ENCODE measurements around the gene ANKAR. TPM values are rescaled to one million over a fixed set of nuclear protein-coding genes. Genes with fewer than 3 reads are reported as not detected.
A peak's percentile ranks its signal among the peaks of the same experiment; 100 is the strongest.

Gene ANKAR
- total RNA-seq, 1 donor from 2014 or later = 3.6 TPM

DNA sequence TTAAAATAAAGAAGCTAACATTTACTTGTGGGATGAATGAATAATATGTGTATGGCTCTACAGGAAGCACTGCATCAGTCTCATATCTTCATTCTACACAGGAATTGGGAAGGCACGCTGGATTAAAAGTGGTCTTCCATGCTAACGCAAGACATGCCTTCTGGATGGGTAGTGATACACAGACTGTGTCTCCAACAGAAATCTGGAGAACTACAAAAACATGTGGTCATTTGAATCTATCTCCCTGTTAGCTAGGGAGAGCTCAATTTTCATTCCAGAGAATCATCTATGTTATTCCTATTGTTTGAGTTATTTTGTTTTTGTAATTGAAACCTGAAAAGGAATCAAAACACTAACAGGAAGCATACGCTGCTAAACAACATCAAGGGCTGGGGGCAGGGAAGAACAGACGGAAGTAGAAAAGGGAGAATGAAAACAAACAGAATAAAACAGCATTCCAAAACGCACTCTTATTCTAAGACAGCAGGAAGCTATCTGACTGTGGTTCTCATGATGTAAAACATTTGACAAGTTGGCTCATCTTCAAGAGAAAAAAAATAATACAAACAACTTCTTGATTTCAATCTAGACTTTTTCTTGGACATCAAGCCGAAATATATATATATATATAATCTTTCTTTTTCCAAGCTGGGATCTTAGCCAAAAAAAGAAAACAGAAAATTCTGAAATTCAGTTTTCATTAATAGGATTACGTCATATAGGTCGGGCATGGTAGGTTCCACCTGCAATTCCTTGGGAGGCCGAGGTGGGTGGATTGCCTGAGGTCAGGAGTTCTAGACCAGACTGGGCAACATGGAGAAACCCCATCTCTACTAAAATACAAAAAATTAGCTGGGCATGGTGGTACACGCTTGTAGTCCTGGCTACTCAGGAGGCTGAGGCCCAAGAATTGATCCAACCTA, 44.7 kb upstream of the ANKAR start:
- Mint-ChIP-seq H3K27me3 (ENCODE audit: unreplicated experiment) (peaks cover 2% of the 10 kb centered on the region), H3K36me3 (ENCODE audit: unreplicated experiment) (no peaks in the 10 kb centered on the region), H3K4me1 (ENCODE audit: low read depth, unreplicated experiment) (no peaks in the 10 kb centered on the region), H3K9me3 (ENCODE audit: unreplicated experiment) (no peaks in the 10 kb centered on the region), H3K27ac (ENCODE audit: unreplicated experiment) (no peak overlapping the region), H3K4me3 (ENCODE audit: unreplicated experiment) (no peak overlapping the region)
- DNase-seq = no peak
- TF ChIP-seq, protein P1, sequence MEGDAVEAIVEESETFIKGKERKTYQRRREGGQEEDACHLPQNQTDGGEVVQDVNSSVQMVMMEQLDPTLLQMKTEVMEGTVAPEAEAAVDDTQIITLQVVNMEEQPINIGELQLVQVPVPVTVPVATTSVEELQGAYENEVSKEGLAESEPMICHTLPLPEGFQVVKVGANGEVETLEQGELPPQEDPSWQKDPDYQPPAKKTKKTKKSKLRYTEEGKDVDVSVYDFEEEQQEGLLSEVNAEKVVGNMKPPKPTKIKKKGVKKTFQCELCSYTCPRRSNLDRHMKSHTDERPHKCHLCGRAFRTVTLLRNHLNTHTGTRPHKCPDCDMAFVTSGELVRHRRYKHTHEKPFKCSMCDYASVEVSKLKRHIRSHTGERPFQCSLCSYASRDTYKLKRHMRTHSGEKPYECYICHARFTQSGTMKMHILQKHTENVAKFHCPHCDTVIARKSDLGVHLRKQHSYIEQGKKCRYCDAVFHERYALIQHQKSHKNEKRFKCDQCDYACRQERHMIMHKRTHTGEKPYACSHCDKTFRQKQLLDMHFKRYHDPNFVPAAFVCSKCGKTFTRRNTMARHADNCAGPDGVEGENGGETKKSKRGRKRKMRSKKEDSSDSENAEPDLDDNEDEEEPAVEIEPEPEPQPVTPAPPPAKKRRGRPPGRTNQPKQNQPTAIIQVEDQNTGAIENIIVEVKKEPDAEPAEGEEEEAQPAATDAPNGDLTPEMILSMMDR (IDR thresholded peaks at IDR 0.05; ENCODE audit: partially characterized antibody, unreplicated experiment) = no peak

DNA sequence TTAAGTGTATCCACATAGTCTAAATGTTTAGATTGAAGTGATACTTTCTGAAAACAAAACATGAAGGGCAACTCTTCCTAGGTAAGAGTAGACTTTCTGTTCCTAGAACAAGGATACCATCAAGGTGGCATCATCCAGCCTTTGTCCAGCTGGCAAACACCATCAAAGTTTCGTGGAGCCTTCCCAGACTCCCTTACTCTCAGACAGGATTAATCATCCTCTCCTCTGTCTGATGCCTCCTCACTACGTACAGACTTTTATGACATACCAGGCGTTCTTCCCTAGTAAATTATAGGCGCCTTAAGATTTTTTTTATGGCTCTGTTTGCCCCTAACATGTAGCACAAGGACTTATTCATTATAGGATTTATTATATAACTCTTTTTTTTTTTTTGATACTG, 42.6 kb upstream of the ANKAR start:
- no peak for DNase-seq
- Mint-ChIP-seq H3K9me3 (ENCODE audit: unreplicated experiment) (no peaks in the 10 kb centered on the region), H3K27ac (ENCODE audit: unreplicated experiment) (no peak overlapping the region), H3K4me3 (ENCODE audit: unreplicated experiment) (no peak overlapping the region), H3K27me3 (ENCODE audit: unreplicated experiment) (peaks cover 2% of the 10 kb centered on the region), H3K4me1 (ENCODE audit: low read depth, unreplicated experiment) (no peaks in the 10 kb centered on the region), H3K36me3 (ENCODE audit: unreplicated experiment) (no peaks in the 10 kb centered on the region)
- TF ChIP-seq, protein P1 (IDR thresholded peaks at IDR 0.05; ENCODE audit: partially characterized antibody, unreplicated experiment) = no peak

DNA sequence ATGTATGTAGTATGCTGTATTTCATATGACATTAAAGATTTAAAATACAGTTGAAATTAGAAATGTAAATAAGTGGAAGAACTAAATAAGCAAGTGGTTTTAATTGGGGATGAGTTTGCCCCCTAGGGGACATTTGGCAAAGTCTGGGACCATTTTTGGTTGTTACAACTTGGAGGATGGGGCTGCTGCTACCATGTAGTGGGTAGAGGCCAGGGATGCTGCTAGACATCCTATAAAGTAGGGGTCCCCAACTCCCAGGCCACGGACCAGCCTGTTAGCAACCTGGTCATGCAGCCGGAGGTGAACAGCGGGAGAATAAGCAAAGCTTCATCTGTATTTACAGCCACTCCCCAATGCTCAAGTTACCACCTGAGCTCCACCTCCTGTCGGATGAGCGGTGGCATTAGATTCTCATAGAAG, 41.1 kb upstream of the ANKAR start:
- TF ChIP-seq, protein P1 (IDR thresholded peaks at IDR 0.05; ENCODE audit: partially characterized antibody, unreplicated experiment) = peak; percentile 19
- Mint-ChIP-seq H3K27me3 (ENCODE audit: unreplicated experiment) (peaks cover 2% of the 10 kb centered on the region), H3K4me3 (ENCODE audit: unreplicated experiment) (no peak overlapping the region), H3K4me1 (ENCODE audit: low read depth, unreplicated experiment) (no peaks in the 10 kb centered on the region), H3K9me3 (ENCODE audit: unreplicated experiment) (no peaks in the 10 kb centered on the region), H3K27ac (ENCODE audit: unreplicated experiment) (no peak overlapping the region), H3K36me3 (ENCODE audit: unreplicated experiment) (no peaks in the 10 kb centered on the region)
- DNase-seq = no peak

DNA sequence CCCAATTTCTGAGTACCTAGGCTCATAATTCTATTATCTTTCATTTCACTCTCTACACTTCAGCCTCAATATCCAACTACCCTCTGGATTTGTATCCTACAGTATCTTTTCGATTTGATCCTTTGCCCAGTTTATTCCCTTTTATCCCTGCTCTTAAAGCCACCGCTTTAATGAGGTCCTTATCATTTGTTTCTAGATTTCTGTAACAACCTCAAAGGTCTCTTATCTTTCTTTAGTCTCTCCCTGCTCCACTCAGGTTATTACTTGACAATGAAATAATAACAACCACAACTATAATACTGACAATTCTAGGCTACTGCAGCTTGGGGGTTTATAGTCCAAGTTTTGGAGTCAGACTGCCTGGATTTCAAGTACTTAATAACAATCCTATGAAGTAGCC, 39.1 kb upstream of the ANKAR start:
- Mint-ChIP-seq H3K27me3 (ENCODE audit: unreplicated experiment) (peaks cover 2% of the 10 kb centered on the region), H3K36me3 (ENCODE audit: unreplicated experiment) (no peaks in the 10 kb centered on the region), H3K9me3 (ENCODE audit: unreplicated experiment) (no peaks in the 10 kb centered on the region), H3K4me3 (ENCODE audit: unreplicated experiment) (no peak overlapping the region), H3K27ac (ENCODE audit: unreplicated experiment) (no peak overlapping the region), H3K4me1 (ENCODE audit: low read depth, unreplicated experiment) (no peaks in the 10 kb centered on the region)
- no peak for DNase-seq
- TF ChIP-seq, protein P1 (IDR thresholded peaks at IDR 0.05; ENCODE audit: partially characterized antibody, unreplicated experiment) = no peak

DNA sequence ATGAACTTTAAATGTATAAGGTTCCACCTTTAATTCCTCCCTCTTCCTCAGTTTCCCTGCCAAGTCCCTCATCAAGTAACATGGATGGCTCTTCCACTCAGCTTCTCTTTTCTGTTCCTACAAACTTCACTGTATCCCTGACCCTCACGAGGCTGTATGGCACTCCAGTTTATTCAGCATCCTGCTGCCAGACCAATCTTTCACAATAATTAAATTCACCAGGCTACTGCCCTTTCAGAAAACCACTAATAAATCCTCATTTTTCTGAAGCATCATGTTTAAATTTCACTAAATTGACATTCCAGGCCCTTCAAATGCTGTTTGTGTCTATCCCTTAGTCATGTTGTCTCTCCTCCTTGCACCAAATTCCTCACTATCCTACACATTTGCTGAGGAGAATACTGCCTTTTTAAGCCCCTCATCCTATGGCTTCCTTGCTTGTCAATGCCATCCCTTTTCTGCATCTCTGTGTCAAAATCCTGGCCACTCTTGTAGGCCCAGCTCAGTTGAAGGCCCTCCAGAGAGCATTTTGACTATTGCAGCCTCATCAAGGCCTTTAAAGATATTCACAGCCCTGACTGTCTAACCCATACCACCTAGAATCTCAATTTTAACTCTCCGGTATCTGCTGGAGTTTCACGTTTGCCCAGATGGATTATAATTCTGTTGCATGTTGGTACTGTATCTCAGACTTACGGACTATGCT, 36.0 kb upstream of the ANKAR start:
- no peak for DNase-seq
- TF ChIP-seq, protein P1 (IDR thresholded peaks at IDR 0.05; ENCODE audit: partially characterized antibody, unreplicated experiment) = no peak
- H3K9me3 Mint-ChIP-seq (ENCODE audit: unreplicated experiment) = no peaks in the 10 kb centered on the region

More for the DNA sequence above, 36.0 kb upstream of the ANKAR start:
- Mint-ChIP-seq H3K4me1 (ENCODE audit: low read depth, unreplicated experiment) (no peaks in the 10 kb centered on the region), H3K27me3 (ENCODE audit: unreplicated experiment) (no peaks in the 10 kb centered on the region), H3K36me3 (ENCODE audit: unreplicated experiment) (no peaks in the 10 kb centered on the region), H3K4me3 (ENCODE audit: unreplicated experiment) (no peak overlapping the region), H3K27ac (ENCODE audit: unreplicated experiment) (no peak overlapping the region)

Data from glutamatergic neuron (in vitro differentiated cells).